ENCODE data around the gene PSMD4.
"Not testable (repeated sequence)": the region's sequence is repeated elsewhere in the genome, so short reads cannot be mapped to it uniquely, and the experiment has no call there.

The PSMD4 gene

DNA sequence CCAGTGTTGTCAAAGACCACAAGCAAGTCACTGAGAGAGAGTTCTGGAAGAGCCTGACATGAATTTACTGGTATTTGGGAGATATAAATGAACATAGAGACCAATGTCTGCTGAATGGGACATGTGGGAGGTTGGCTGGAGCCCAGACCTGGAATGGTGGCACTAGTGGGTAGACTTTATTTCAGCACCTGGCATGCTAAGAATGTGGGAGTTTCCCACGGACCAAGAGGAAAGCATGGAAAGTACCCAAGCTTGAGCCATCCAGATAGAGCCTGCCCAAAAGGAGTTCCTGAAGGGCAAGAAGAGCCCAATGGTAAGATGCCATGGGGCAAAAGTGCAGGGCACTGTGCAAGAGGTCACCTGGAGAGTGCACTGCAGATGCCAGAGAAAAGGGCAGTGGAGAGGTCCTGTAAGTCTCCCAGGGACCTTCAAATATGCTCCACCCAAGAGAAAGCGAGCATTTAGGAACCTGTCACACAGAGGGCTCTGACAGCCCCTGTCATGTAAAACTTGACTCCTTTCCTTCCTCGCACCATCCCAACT, 19.5 kb downstream of the PSMD4 start:
- DNase-seq (ENCODE audit: low spot score), result no peak

GRCh38 chr1:151275341-151275740, 20.8 kb downstream of the PSMD4 start:
- not testable (repeated sequence) for DNase-seq (ENCODE audit: low spot score)

GRCh38 chr1:151277249-151277648, 22.7 kb downstream of the PSMD4 start:
- DNase-seq (ENCODE audit: low spot score), result no peak

- DNase-seq (ENCODE audit: low spot score), result peak; percentile 93
Measured at GRCh38 chr1:151281225-151281968, 26.9 kb downstream of the PSMD4 start.

DNA sequence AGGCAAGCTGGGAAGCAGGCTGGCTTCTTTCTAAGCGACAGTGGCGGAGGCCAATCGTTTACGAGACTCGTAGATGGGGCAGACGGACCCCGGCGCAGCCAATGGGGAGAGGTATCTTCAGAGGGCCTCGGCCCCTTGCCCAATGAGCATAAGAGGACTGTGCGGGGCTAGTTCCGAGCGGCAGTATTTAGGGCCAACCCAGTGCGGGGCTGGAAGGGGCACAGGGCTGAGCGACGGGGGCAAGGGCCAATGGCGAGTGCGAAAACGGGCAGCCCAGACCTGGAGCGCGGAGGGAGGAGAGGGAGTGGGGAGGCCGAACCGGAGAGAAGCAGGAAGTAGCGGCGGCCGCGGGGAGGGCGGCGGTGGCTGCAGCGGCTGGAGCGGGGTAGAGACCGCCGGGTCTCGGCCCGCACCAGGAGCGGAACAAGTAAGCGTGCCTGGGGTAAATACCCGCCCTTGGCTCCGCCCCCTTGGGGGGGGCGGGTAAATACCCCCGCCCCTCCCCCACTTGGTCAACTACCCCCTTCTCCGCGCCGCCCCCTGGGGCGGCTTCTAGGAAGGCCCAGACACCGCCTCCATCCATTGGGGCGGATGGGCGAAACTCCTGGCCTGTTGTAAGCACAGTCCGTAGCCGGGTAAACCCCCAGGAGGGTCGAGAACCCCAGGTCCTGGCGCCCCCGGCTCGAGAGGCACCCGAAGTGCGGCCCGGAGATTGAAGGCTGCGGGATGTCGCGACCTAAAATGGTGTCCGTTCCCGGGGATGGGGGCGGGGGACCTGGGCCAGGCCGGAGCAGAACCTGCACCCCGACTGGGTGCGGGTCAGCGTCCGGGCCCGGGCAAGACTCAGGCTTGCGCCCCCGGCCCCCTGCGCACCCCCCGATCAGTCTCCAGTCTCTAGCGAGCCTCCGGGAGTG, 27.7 kb downstream of the PSMD4 start, which contains the start of gene ZNF687:
Gene ZNF687, plus strand, starts transcription at position 331 of the 914 bp plus-strand sequence. CDS start 3,993 bp downstream, outside the sequence.
- DNase-seq (ENCODE audit: low spot score), result peak; percentile 99

GRCh38 chr1:151282883-151283725, 28.6 kb downstream of the PSMD4 start:
- DNase-seq (ENCODE audit: low spot score), result no peak

DNA sequence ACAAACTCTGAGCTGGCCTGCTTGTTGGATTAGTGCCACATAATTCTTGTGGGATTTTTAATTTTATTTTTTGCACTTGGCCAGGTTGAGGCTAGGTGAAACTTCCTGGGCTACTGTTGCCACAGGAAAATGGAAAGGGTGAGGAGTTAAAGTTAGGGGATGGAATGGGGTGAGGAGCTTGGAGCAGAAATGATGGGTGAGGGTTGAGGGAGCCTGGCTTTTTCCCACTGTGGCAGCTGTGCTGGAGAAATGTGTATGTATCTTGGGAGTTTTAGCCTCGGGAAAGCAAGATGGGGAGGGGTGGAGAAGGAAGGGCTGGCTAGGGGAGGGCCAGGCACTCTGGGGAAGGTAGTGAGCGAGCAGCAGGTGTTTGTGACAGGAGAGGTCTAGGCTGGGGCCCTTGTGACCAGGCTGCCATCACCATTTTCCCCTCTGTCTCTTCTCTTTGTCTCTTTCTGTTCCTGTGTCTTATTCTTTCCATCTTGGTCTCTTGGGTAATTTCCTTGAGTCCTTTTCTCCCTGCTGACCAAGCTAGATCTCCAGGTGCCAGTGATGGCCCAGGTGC, 29.6 kb downstream of the PSMD4 start:
- DNase-seq (ENCODE audit: low spot score), result no peak

GRCh38 chr1:151286619-151287340, 32.2 kb downstream of the PSMD4 start:
- no peak for DNase-seq (ENCODE audit: low spot score)

DNA sequence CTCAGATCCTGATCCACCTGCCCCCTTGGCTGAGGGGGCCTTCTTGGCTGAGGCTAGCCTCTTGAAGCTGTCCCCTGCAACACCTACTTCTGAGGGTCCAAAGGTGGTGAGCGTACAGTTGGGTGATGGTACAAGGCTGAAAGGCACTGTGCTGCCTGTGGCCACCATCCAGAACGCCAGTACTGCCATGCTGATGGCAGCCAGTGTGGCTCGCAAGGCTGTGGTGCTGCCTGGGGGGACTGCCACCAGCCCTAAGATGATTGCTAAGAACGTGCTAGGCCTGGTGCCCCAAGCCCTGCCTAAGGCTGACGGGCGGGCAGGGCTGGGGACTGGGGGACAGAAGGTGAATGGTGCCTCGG, 32.8 kb downstream of the PSMD4 start:
- no peak for DNase-seq (ENCODE audit: low spot score)

GRCh38 chr1:151287767-151288500, 33.4 kb downstream of the PSMD4 start:
- DNase-seq (ENCODE audit: low spot score), result no peak

DNA sequence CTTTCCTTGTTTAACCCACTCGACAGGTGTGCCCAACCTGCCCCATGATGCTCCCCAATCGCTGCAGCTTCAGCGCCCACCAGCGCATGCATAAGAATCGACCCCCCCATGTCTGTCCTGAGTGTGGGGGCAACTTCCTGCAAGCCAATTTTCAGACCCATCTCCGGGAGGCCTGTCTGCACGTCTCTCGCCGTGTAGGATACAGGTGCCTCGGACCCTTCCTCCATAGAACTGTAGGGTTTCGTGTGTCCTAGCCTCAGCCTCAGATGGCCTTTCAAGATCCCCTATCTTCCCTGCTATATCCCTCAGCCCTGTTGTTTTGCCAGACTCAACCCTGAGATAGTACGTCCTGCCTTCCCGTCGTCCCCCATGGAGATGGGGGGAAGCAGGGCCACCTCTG, 34.0 kb downstream of the PSMD4 start:
- DNase-seq (ENCODE audit: low spot score), result no peak

DNA sequence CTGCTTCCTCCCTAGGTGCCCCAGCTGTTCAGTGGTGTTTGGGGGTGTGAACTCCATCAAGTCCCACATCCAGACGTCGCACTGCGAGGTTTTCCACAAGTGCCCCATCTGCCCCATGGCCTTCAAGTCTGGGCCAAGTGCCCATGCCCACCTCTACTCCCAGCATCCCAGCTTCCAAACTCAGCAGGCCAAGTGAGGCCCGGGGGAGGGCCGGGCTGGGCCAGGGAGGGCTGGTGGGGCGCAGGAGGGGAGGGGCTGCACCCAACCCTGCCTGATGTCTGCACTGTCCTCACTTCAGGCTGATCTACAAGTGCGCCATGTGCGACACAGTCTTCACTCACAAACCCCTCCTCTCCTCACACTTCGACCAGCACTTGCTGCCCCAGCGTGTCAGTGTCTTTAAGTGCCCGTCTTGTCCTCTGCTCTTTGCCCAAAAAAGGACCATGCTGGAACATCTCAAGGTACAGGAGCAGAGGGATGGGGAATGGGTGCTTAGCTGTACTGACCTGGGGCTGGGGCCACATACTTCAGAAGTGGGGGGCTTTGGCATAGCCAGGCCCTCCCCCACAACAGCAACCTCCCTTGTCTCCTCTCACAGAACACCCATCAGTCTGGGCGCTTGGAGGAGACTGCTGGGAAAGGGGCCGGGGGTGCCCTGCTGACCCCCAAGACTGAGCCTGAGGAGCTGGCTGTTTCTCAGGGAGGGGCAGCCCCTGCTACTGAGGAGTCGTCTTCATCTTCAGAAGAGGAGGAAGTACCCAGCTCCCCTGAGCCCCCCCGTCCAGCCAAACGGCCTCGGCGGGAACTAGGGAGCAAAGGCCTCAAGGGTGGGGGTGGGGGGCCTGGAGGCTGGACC, 34.8 kb downstream of the PSMD4 start:
- DNase-seq (ENCODE audit: low spot score), result no peak

GRCh38 chr1:151289991-151290708, 35.6 kb downstream of the PSMD4 start:
- DNase-seq (ENCODE audit: low spot score), result no peak

- DNase-seq (ENCODE audit: low spot score), result no peak
Measured at GRCh38 chr1:151290709-151291303, 36.3 kb downstream of the PSMD4 start.

- DNase-seq (ENCODE audit: low spot score), result no peak
Measured at GRCh38 chr1:151292207-151293030, 37.9 kb downstream of the PSMD4 start.

DNA sequence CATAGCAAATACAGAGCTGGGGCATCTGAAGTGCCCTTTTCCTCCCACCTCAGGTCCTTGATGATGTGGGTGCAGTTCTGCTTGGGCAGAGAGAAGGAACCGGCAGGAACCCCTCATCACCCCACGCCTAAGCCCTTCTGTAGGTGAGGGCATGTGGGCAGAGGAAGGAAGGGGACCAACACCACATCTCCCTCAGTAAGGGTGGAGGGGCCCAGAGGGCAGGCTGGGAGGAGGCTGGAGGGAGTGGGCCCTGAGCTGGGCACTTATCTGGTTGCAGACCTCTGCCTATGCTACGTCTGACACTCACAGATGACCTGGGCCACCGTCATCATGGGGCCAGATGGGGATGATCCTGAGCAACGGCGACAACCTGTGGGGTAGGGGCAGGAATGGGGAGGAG, 38.6 kb downstream of the PSMD4 start:
- no peak for DNase-seq (ENCODE audit: low spot score)
